GM12878 (cell line): Measurements from ENCODE around the gene SYNPO2L. TPM values are rescaled to one million over a fixed set of nuclear protein-coding genes. Genes with fewer than 3 reads are reported as not detected.

Experiments used
- ATF7 ChIP-seq: fragments of 450-650 bp; IDR thresholded peaks from 2 replicates; pipeline ENCODE4 v1.6.1; 2016; ENCODE audit warnings: low read depth, mild to moderate bottlenecking
- CBFB ChIP-seq: IDR thresholded peaks from 2 replicates; pipeline ENCODE4 v1.6.1; 2016; ENCODE audit warnings: antibody characterized with exemption, low read depth
- ESRRA ChIP-seq: IDR thresholded peaks from 2 replicates; pipeline ENCODE4 v1.6.1; 2012; ENCODE audit warnings: mild to moderate bottlenecking, low read length, improper control_type of control experiment
- HCFC1 ChIP-seq: fragments of 150-350 bp; IDR thresholded peaks from 2 replicates; pipeline ENCODE4 v1.6.1; 2014; ENCODE audit warnings: low read length
- HDGF ChIP-seq: fragments of 450-650 bp; IDR thresholded peaks from 2 replicates; pipeline ENCODE4 v1.6.1; 2016; ENCODE audit warnings: antibody characterized with exemption
- IKZF2 ChIP-seq, 2 experiments: fragments of 450-650 bp; IDR thresholded peaks; 2 replicates each; pipeline ENCODE4 v1.6.1; 2017; ENCODE audit warnings: mild to moderate bottlenecking in 2 of 2, moderate library complexity in 2 of 2
- IRF5 ChIP-seq: fragments of 450-650 bp; IDR thresholded peaks from 2 replicates; pipeline ENCODE4 v1.6.1; 2017; ENCODE audit warnings: borderline replicate concordance
- KDM1A ChIP-seq: fragments of 200-600 bp; sonication (generic); IDR thresholded peaks from 2 replicates; pipeline ENCODE4 v1.6.1; 2016; ENCODE audit warnings: borderline replicate concordance
- MAX ChIP-seq: IDR thresholded peaks from 2 replicates; pipeline ENCODE4 v1.6.1; 2012; ENCODE audit warnings: low read depth, low read length, improper control_type of control experiment
- MTA3 ChIP-seq: IDR thresholded peaks from 2 replicates; pipeline ENCODE4 v1.6.1; 2012; ENCODE audit warnings: low read length, inconsistent platforms, borderline replicate concordance
- NRF1 ChIP-seq: conservative IDR thresholded peaks from 2 replicates; pipeline ENCODE4 v1.6.1; 2011; ENCODE audit warnings: mild to moderate bottlenecking, low read depth, low read length, improper control_type of control experiment
- PBX3 ChIP-seq: IDR thresholded peaks from 2 replicates; pipeline ENCODE4 v1.6.1; 2011; ENCODE audit warnings: mild to moderate bottlenecking, low read depth, low read length, moderate library complexity; ENCODE audit not compliant: insufficient replicate concordance
- SMAD1 ChIP-seq: fragments of 450-650 bp; IDR thresholded peaks from 2 replicates; pipeline ENCODE4 v1.6.1; 2018; ENCODE audit warnings: mild to moderate bottlenecking, low read depth; ENCODE audit not compliant: partially characterized antibody
- STAT3 ChIP-seq: IDR thresholded peaks from 2 replicates; pipeline ENCODE4 v1.6.1; 2011; ENCODE audit warnings: low read depth, low read length, improper control_type of control experiment
- SUZ12 ChIP-seq: fragments of 200-600 bp; sonication (generic); IDR thresholded peaks from one replicate; pipeline ENCODE4 v1.6.1; 2018; ENCODE audit warnings: antibody characterized with exemption, mild to moderate bottlenecking; ENCODE audit not compliant: unreplicated experiment
- TCF12 ChIP-seq: IDR thresholded peaks from 2 replicates; pipeline ENCODE4 v1.6.1; 2011; ENCODE audit warnings: low read depth, mild to moderate bottlenecking, low read length
- WRNIP1 ChIP-seq: IDR thresholded peaks from 2 replicates; pipeline ENCODE4 v1.6.1; 2011; ENCODE audit warnings: low read depth, low read length, improper control_type of control experiment, borderline replicate concordance
- ZBTB11 ChIP-seq: fragments of 450-650 bp; formaldehyde crosslinking; IDR thresholded peaks from 2 replicates; pipeline ENCODE4 v1.5.0; 2022; ENCODE audit warnings: mild to moderate bottlenecking, missing genetic modification characterization
- ZNF592 ChIP-seq: fragments of 450-650 bp; IDR thresholded peaks from 2 replicates; pipeline ENCODE4 v1.6.1; 2017; ENCODE audit warnings: mild to moderate bottlenecking, moderate library complexity
- ZZZ3 ChIP-seq: IDR thresholded peaks from 2 replicates; pipeline ENCODE4 v1.6.1; 2011; ENCODE audit warnings: low read depth; ENCODE audit not compliant: control insufficient read depth, insufficient read length
- polyA plus RNA-seq, 11 experiments: library from polyadenylated mRNA; depleted of rRNA in 4 of 11; unstranded in 6 of 11; stranded (reverse) in 5 of 11; fragments of >200 nt; fragmentation: Nextera tagmentation in 4 of 11; fragmentation: Illumina TruSeq in 1 of 11; extraction: Ambion mirVana in 4 of 11; extraction: Trizol in 1 of 11; gene quantifications; 1 replicate in 1 of 11; 2 replicates in 10 of 11; pipeline versions ENCODE4 v1.2.1 to v1.2.3, GENCODE V29; 2011 to 2016; ENCODE audit warnings: inconsistent platforms in 2 of 11, missing spikeins in 2 of 11, low read depth in 1 of 11
- total RNA-seq, 4 experiments: library from RNA; depleted of rRNA in 3 of 4; stranded (reverse); fragments of >200 nt in 3 of 4; fragmentation: Illumina TruSeq in 1 of 4; extraction: Trizol in 1 of 4; gene quantifications; 2 replicates each; pipeline versions ENCODE4 v1.2.1 to v1.2.3, GENCODE V29; 2013 to 2021

The SYNPO2L gene
- total and polyA plus RNA-seq, 10 of the 15 experiments (the other 5 are each of a cell fraction or from before 2014, with no cell fraction given) = 0.01 to 2.3 (median 0.59) TPM

- TF ChIP-seq ZBTB11 (CRISPR knock-in tag) (no peak), ATF7 (peak; percentile 61; the same call in 1 of the 2 replicates), HCFC1 (no peak), TCF12 (peak; percentile 55), MTA3 (no peak), KDM1A (no peak), SMAD1 (peak; percentile 43), NRF1 (no peak), MAX (no peak), ESRRA (no peak), IRF5 (no peak), STAT3 (no peak), WRNIP1 (no peak), HDGF (no peak), ZNF592 (no peak), SUZ12 (no peak), CBFB (peak; percentile 64; the same call in 1 of the 2 replicates), IKZF2 (IDR thresholded peaks at IDR 0.05) (peak; percentile 81 to 84; a peak in 3 of 4 replicates), ZZZ3 (no peak), PBX3 (no peak)
These were observed 5.1 kb downstream of the SYNPO2L start (continued) for GRCh38 chr10:73650537-73651331.
